Fibroblast of skin of right quadriceps (primary cell): ENCODE results near the gene DCAF7.

Source experiments
- DNase-seq: peaks from one replicate; pipeline ENCODE4 v3.0.0-alpha.2; 2013

The DCAF7 gene

DNA sequence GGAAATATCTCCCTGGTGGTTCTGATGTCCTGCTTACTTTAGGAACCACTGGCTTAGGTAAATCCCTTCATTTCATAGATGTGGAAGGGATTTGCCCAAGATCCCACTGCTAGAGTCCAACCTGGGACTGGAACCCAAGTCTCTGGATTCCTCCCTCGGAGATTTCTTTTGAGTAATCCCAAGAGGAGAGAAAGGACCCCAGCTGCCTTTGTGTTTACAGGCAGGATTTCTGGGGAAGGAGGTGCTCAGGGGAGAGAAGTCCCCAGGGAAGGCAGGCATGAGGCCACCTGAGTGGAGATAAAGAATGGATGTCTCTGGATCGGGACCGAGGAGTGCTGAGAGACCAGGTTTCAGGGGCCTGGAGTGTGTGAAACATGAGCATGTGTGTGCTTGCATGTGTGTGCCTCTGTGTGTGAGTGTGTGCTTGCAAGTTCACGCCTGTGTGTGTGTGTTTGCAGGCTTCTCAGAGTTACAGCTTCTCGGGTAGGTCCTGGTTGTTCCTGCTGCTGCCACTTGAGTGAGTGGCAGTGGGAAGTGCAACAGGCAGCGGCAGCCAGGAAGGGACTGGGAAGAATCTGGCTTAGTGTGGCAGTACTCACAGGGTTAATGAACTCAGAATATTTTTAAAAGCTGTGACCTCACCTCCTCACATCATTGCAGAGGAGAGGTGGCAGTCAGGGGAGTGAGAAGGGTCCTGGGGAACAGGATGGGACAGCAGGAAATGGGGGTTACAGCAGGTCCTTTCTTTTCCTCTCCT, 24.9 kb upstream of the DCAF7 start:
- DNase-seq: no peak

GRCh38 chr17:63526861-63527260, 23.4 kb upstream of the DCAF7 start:
- DNase-seq: no peak

GRCh38 chr17:63528183-63528582, 22.1 kb upstream of the DCAF7 start:
- DNase-seq: no peak

GRCh38 chr17:63529711-63530556, 20.3 kb upstream of the DCAF7 start:
- no peak for DNase-seq

GRCh38 chr17:63530557-63531021, 19.7 kb upstream of the DCAF7 start:
- no peak for DNase-seq

DNA sequence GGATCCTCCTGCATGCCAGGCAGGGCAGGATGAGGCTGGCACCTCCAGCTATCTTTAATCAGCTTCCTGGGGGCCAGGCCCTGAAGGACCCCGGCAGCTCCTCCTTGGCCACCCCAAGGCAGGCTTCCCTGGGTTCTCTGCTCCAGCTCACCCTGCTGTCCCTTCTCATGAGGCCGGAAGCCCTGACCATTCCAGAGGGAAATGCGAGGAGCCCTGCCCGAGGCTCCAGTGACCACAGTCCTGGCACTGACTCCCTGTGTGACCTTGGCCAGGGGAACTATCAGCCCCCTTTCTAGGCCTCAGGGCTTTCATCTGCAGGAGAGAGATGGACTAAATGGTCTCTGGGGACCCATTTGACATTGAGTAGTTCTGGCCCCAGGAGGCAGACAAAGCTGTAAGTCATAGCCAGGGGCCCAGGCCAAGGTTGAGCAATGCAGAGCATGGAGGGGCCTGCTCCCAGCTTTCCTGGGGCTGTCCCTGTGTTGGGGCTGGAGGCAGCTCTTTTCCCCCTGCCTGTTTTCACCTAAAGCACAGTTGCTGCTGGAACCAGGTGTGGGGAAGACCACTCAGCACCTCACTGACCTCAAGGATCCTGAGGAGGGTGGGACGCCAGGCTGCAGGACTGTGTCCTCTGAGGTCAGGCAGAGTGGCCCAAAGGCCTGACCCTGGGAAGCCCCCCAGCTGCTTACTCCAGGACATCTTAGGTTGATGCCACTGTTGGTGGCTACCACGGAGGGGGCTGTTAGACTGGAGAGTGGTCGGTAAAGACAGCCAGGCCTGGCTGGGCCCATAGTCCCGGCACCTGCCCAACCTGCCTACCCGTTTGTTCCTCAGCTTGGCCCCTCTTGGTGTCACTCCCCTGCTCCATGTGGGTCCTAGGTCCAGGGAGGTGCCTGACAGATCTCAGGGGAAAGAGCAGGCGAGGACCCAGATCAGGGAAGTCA, 19.0 kb upstream of the DCAF7 start:
- no peak for DNase-seq

- no peak for DNase-seq
These were observed 16.7 kb upstream of the DCAF7 start for GRCh38 chr17:63533433-63534077.

- no peak for DNase-seq
These were observed 16.2 kb upstream of the DCAF7 start for GRCh38 chr17:63534078-63534570.

- DNase-seq: no peak
These were observed 15.3 kb upstream of the DCAF7 start for GRCh38 chr17:63534816-63535455.

DNA sequence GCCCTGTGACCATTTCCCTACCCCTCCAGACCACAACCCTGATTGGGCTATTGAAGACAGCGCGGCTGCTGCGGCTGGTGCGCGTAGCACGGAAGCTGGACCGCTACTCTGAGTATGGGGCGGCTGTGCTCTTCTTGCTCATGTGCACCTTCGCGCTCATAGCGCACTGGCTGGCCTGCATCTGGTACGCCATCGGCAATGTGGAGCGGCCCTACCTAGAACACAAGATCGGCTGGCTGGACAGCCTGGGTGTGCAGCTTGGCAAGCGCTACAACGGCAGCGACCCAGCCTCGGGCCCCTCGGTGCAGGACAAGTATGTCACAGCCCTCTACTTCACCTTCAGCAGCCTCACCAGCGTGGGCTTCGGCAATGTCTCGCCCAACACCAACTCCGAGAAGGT, 14.6 kb upstream of the DCAF7 start:
- DNase-seq: no peak

DNA sequence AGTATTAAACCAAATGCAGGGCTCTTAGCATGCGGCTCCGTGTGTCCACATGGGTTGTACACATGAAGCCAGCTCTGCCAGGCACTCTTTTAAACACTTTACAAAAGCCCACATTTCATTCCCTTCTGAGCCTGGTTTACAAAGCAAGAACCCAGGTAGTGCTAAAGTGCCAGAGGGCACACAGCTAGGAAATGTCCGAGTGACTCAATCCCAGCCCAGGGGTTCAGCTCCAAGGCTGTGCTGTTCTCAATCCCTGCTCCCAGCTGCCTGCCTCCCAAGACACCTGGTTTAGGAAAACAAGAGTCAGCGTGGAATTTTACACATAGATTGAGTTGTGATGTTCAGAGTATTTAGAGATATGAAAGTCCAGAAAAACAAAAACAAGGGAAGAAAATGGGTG, 13.3 kb upstream of the DCAF7 start:
- DNase-seq: no peak

DNA sequence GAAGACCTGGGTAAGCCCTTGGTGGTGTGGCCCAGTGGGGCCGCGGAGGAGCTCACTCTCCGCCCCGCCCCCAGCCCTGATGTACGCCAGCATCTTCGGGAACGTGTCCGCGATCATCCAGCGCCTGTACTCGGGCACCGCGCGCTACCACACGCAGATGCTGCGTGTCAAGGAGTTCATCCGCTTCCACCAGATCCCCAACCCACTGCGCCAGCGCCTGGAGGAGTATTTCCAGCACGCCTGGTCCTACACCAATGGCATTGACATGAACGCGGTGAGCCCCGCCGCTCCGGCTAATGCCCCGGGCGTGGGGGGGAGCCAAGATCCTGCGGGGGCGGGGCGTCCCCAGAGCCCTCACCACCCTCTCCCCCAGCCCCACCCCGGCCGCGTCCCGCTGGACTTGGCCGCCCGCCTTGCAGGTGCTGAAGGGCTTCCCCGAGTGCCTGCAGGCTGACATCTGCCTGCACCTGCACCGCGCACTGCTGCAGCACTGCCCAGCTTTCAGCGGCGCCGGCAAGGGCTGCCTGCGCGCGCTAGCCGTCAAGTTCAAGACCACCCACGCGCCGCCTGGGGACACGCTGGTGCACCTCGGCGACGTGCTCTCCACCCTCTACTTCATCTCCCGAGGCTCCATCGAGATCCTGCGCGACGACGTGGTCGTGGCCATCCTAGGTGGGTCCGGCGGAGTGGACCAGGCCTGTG, 12.1 kb upstream of the DCAF7 start:
- DNase-seq: no peak

GRCh38 chr17:63538693-63539595, 11.3 kb upstream of the DCAF7 start:
- no peak for DNase-seq

GRCh38 chr17:63540590-63540989, 9.7 kb upstream of the DCAF7 start:
- no peak for DNase-seq

GRCh38 chr17:63542218-63542545, 8.1 kb upstream of the DCAF7 start:
- DNase-seq: no peak

DNA sequence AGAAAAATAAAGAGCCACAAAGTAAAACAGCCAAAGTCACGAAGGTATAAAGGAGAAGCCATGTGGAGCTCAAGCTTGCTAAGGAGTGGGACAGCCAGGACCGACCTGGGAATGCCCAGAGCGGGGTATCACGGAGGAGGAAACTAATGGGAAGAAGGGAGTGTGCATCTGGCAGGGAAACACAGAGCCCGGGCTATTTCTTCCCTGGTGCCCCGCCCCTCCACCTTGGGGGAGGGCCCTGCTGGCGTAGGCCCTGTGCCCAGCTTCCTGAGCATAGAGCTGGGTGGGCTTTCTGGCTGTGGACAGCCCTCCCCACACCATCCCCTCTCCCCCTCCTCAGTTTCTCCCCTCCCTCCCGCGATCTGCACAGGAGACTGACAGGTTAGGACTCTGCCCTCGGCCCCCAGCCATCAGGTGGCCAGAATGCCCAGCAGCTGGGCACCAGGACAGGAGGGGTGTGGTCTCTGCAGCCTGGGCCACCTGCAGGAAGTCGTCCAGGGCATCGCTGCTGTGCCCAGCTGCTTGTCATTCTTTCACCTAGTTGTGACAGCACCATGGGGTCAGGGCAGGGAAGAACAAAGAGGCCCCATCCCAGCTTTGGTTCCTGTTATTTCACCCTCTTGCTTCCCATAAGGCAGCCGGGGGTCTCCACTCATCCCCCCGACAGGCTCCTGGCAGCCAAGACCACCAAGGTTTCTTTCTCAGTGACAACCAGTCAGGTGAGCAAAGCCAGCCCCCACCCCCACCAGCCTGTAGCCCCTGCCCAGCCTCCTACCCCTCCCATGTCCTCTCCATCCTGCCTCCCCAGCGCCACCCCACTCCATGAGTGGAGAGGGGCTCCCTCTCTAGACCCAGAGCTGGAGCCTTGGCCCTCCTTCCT, 7.1 kb upstream of the DCAF7 start:
- DNase-seq: no peak

DNA sequence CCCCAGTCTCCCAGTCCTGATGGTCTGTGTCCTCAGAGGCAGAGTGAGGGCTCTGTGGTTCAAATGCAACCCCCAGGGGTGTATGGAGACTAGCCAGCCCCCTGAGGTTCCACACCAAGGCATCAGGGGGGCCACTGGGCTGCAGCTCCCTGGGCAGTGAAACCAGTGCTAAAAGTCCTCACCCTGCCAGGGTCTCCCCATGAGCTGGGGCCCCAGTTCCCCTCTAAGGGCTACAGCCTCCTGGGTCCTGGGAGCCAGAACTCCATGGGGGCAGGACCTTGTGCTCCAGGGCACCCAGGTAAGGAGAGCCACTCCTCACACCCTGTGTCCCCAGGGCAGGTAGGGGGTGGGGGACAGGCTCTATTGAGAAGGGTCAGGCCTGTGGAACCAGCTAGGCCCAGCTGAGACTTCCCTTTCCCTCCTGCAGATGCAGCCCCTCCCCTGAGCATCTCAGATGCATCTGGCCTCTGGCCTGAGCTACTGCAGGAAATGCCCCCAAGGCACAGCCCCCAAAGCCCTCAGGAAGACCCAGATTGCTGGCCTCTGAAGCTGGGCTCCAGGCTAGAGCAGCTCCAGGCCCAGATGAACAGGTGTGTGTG, 6.4 kb upstream of the DCAF7 start:
- no peak for DNase-seq

DNA sequence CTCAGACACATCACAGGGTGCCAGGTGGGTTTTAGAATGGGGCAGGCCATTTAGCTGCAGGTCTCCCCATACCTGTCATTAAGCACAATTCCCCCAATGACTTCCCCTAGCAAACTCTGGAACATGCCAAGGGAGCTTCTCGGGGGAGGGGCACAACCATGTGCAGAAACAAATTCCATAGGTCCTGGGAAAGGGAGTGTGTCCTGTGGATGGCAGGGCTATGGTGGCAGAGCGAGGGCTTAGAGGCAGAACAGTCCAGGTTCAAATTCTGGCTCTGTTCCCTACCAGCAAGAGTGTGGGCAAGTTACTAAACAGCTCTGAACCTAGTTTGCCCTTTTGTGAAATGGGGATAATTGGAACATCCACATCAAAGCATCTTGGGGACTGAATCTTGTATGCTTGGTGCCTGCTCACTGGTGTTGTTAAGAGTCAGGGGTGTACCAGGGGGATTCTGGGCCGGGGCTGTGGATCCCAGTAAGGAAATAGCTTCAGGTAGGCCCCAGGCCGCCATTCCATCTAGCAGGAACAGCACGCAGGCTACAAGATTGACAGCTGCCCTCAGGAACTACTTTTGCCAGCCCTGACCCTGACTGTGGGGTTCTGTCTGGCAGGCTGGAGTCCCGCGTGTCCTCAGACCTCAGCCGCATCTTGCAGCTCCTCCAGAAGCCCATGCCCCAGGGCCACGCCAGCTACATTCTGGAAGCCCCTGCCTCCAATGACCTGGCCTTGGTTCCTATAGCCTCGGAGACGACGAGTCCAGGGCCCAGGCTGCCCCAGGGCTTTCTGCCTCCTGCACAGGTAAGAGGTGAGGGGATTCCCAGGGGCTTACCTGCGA, 5.6 kb upstream of the DCAF7 start:
- DNase-seq: no peak
